ENCODE results near the gene YJEFN3.

DNA sequence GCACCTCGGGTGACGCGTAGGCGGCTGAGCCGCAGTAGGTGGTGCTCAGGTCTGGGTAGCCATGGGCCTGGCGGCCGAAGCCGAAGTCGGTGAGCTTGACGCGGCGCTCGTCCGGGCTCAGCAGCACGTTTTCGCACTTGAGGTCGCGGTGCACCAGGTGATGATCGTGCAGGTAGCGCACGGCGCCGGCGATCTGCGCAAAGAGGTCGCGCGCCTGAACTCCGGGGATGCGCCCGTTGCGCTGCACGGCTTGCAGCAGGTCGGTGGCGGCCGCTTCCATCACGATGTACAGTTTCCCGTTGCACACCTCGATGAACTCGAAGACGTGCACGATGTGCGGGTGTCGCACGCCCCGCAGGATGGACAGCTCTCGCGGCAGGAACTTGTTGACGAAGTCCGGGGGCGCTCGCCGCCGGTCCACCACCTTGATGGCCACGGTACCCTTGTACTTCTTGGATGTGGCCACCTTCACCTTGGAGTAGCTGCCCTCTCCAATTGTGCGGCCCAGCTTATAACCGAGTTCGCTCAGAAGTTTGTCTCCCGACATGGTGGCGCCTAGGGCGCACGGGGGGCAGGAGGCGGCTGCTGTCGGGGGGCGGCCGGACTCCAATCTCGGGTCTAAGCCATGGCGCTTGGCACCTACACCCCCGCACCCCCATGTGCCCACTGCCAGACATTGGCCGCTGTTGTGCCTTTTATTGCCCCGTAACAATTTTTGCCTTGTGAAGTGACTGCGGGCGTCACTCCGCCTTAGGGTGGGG is 13.7 kb upstream of the YJEFN3 start, which contains the start of gene TSSK6:
- TF ChIP-seq CTCF (IDR thresholded peaks at IDR 0.05) = no peak
- TF ChIP-seq POLR2A (IDR thresholded peaks at IDR 0.05) = no peak
- no peak for TF ChIP-seq POLR2AphosphoS5 (IDR thresholded peaks at IDR 0.05; ENCODE audit: insufficient read depth in 1 of 2, low read depth in 1 of 2)

Data from vagina (tissue), 2 donors.